Upper lobe of left lung (tissue), 4 donors: Measurements from ENCODE around the gene DUSP16.

Source experiments
- CTCF ChIP-seq, 6 experiments: fragments of 450-650 bp in 4 of 6; fragments of 200-600 bp in 2 of 6; sonication (generic) in 2 of 6; IDR thresholded peaks; one replicate each; pipeline ENCODE4 v1.5.1; 2016 to 2019; ENCODE audit warnings: antibody characterized with exemption in 6 of 6
- POLR2A ChIP-seq, 4 donors: fragments of 450-650 bp; IDR thresholded peaks; one replicate each; pipeline ENCODE4 v1.5.1; 2016 to 2017; ENCODE audit warnings: antibody characterized with exemption in 4 of 4, mild to moderate bottlenecking in 2 of 4
- POLR2AphosphoS5 ChIP-seq, 2 donors: sonication (generic); formaldehyde crosslinking; IDR thresholded peaks; one replicate each; pipeline ENCODE4 v1.5.1; 2017; ENCODE audit warnings: antibody characterized with exemption in 2 of 2

- no peak for TF ChIP-seq POLR2A (IDR thresholded peaks at IDR 0.05)
- no peak for TF ChIP-seq CTCF (IDR thresholded peaks at IDR 0.05)
- no peak for TF ChIP-seq POLR2AphosphoS5 (IDR thresholded peaks at IDR 0.05)
These were observed 47.0 kb upstream of the DUSP16 start for GRCh38 chr12:12609692-12610091.
